ENCODE results near the gene PCSK9.

Gene PCSK9

DNA sequence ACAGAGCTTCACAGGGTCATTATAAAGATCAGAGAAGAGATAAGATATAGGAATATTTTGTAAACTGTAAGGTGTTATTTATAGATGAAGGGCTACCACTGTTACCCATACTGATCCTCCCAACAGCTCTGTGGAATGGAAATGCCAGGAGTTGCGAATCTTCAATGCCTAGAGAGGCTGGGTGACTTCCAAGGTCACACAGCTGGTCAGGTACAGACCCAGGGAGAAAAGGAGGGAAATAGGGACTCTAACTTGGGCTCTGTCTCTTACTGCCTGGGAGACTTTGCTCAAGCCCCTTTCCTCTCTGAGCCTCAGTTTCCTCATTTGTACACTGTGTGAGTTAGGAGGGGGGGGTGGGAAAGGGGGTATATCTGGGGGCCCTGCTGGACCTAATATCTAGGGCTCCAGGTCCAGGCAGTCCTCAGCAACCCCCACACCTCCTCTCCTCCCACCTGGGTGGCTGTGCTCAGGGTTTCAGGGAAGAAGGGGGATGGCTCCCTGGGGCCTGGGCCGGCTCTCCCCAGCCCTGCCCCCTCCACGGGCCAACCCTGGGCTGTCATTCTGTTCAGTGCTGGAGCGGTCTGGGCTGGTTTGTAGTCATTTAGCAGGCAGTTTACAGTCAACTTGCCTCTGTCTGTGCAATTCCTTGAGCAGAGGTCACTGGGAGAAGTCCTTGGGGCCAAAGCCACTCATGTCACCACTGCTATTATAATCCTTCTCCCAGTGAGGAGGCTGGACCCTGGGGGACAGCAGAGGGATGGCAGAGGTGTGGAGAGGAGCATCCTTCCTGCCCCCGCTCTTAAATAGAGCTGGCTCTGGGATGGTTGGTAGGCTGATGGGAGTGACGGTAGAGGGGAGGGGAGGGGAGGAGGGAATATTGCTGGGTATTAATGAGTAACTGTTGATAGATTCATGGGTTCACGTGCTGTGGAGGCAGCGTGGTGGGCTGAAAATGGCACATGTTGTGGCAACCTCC lies 39.0 kb upstream of the PCSK9 start:
- Mint-ChIP-seq H3K27ac (no peak overlapping the region), H3K27me3 (peaks cover 23 to 37% of the 10 kb centered on the region in 2 donors), H3K4me1 (peaks cover 8 to 12% of the 10 kb centered on the region in 2 donors), H3K4me3 (no peak overlapping the region), H3K36me3 (no peaks in the 10 kb centered on the region), H3K9me3 (no peaks in the 10 kb centered on the region)
- ATAC-seq (replicated peaks) (no peak), DNase-seq (no peak)

DNA sequence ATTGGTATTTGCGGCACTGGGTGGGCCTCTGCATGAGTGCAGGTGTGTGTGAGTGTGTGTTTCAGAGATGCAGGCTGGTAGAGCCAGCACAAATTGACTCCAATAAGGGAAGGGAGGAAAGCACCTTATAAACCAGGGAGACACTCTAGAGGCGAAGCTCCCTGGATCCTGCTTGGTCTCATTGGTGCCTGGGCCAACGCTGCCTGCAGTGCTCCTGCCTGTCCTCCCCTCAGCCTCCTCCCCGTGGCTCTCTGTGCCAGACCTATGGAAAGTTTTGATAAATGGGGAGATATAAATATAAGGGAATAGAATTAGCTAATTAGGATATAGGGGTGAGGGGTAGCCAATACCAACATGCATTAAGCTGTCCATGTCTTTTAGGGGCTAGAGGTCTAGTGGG lies 38.0 kb upstream of the PCSK9 start:
- DNase-seq (no peak), ATAC-seq (replicated peaks) (no peak)
- no peak overlapping the region for H3K27ac Mint-ChIP-seq
- H3K27me3 Mint-ChIP-seq = peaks cover 14 to 28% of the 10 kb centered on the region in 2 donors
- peaks cover 7 to 9% of the 10 kb centered on the region in 2 donors for H3K4me1 Mint-ChIP-seq
- no peaks in the 10 kb centered on the region for H3K36me3 Mint-ChIP-seq
- no peaks in the 10 kb centered on the region for H3K9me3 Mint-ChIP-seq
- H3K4me3 Mint-ChIP-seq = no peak overlapping the region

DNA sequence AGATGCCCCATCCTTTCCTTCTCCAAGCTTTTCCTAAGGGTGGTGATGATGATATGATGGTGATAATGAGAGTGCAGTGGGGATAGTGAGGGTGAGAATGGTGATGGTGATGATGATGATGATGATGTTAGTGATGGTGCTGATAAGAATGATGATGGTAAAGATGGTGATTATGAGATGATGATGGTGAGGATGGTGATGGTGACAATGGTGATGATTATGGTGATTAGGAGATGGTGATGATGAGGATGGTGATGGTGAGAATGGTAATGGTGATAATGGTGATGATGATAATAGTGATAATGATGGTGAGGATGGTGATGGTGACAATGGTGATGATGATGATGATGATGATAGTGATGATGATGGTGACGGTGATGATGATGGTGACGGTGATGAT lies 36.7 kb upstream of the PCSK9 start:
- ATAC-seq (replicated peaks) (no peak), DNase-seq (no peak)
- H3K9me3 Mint-ChIP-seq = no peaks in the 10 kb centered on the region
- H3K4me3 Mint-ChIP-seq = no peak overlapping the region
- H3K27ac Mint-ChIP-seq = no peak overlapping the region
- no peaks in the 10 kb centered on the region for H3K4me1 Mint-ChIP-seq
- peaks cover 4 to 14% of the 10 kb centered on the region in 2 donors for H3K27me3 Mint-ChIP-seq
- H3K36me3 Mint-ChIP-seq = no peaks in the 10 kb centered on the region

DNA sequence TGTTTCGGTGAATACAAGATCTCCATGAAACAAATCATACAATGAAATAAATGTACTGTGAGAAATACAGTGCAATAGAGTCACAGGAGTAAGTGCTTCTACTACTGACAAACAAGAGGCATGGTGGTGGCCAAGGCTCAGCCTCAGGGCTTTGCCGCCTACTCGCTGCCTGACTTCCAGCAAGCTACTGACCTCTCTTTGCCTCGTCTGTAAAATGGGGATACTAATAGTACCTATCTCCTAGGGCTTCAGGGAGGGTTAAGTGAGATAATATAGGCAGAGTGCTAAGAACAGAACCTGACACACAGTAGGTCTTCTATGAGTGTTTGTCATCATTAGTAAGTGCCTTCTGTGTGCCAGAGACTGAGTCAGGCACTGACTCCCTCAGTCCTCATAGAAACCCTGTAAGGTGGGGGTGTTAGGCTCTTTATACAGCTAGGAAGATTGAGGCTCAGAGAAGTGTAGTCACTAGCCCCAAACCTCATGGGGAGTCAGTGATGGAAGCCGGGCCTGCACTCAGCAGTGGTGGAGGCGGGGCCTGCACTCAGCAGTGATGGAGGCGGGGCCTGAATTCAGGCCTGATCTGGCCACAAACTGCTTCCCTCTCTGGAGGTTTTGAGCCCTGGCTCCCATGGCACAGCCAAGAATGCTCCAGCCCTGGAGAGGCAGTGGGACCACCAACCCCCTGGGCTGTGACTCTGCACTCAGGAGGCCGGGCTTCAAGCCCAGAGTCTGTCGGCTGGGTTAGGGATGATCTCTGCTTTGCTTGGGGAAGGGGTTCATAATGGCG lies 33.8 kb upstream of the PCSK9 start:
- Mint-ChIP-seq H3K27ac (no peak overlapping the region), H3K9me3 (peaks cover 0 to 3% of the 10 kb centered on the region in 2 donors), H3K4me1 (no peaks in the 10 kb centered on the region), H3K36me3 (no peaks in the 10 kb centered on the region), H3K27me3 (no peaks in the 10 kb centered on the region), H3K4me3 (no peak overlapping the region)
- peak in 1 of 2 donors; percentile 34 for ATAC-seq (replicated peaks)
- DNase-seq = no peak

DNA sequence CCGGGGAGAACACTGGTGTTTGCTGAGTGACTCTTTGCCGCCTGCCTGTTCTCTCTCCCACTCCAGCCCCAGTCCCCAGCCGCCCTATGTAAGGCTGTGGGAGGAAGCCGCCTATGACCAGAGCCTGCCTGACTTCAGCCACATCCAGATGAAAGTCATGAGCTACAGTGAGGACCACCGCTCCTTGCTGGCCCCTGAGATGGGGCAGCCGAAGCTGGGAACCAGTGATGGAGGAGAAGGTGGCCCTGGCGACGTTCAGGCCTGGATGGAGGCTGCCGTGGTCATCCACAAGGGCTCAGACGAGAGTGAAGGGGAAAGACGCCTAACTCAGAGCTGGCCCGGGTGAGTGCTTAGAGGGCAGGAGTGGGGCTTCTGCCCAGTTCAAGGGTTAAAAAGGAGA lies 32.4 kb upstream of the PCSK9 start:
- Mint-ChIP-seq H3K9me3 (peaks cover 0 to 3% of the 10 kb centered on the region in 2 donors), H3K36me3 (no peaks in the 10 kb centered on the region), H3K27ac (no peak overlapping the region), H3K27me3 (no peaks in the 10 kb centered on the region), H3K4me1 (no peaks in the 10 kb centered on the region), H3K4me3 (no peak overlapping the region)
- ATAC-seq (replicated peaks) = no peak
- DNase-seq = no peak

DNA sequence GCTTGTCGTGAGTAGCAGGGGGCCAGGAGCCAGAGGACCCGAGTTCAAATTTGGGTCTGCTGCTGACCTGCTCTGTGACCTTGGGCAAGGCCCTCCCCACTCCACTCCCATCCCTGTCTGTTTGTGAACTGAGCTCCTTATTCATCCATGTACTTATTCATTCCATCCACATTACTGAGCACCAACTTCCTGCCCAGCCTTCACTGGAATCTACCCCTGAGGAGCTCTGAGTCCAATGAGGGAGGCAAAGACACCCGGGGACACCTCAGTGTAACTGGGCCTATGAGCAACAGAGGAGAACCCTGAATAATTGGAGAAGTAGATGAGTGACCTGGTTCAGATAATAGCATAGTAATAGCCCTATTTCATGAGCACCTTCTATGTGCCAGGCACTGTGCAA lies 31.7 kb upstream of the PCSK9 start:
- H3K4me1 Mint-ChIP-seq = no peaks in the 10 kb centered on the region
- peaks cover 0 to 3% of the 10 kb centered on the region in 2 donors for H3K9me3 Mint-ChIP-seq
- H3K4me3 Mint-ChIP-seq = no peak overlapping the region
- ATAC-seq (replicated peaks) = no peak
- no peak overlapping the region for H3K27ac Mint-ChIP-seq
- H3K36me3 Mint-ChIP-seq = no peaks in the 10 kb centered on the region
- peaks cover 0 to 5% of the 10 kb centered on the region in 2 donors for H3K27me3 Mint-ChIP-seq
- DNase-seq = no peak

DNA sequence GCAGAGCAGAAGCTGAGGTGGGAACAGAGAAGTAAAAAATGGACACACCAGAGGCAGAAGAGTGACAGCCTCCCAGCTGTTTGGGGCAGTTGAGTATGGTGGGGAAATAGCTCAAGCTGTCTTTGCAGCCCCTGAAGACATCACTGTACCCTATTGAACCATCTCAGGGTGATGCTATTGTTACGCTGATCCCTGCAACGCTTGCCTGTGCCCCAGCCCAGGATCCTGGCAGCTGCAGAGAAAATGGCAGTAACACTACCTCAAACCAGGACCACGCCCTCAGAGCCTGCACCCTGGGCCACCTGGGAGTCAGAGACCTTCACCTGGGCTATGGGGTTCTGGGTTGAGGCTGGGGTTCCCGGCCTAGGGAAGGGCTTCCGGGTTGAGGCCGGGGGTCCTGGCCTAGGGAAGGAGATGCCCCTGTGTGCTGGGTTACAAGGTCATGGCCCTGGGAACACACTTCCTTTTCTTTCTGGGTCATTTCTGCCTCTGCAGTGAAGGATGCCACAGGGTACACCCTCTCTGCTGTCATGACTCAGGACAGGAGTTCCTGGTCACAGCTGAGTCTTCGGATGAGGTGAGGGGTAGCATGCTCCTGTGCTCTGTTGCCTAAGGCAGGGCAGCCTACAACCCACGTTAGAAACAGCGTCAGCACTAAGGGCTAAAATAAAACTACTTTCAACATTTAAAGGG lies 29.0 kb upstream of the PCSK9 start:
- no peaks in the 10 kb centered on the region for H3K36me3 Mint-ChIP-seq
- no peak for DNase-seq
- H3K4me3 Mint-ChIP-seq = no peak overlapping the region
- H3K9me3 Mint-ChIP-seq = peaks cover 0 to 3% of the 10 kb centered on the region in 2 donors
- no peak overlapping the region for H3K27ac Mint-ChIP-seq
- no peak for ATAC-seq (replicated peaks)
- H3K27me3 Mint-ChIP-seq = peaks cover 10 to 25% of the 10 kb centered on the region in 2 donors
- no peaks in the 10 kb centered on the region for H3K4me1 Mint-ChIP-seq

DNA sequence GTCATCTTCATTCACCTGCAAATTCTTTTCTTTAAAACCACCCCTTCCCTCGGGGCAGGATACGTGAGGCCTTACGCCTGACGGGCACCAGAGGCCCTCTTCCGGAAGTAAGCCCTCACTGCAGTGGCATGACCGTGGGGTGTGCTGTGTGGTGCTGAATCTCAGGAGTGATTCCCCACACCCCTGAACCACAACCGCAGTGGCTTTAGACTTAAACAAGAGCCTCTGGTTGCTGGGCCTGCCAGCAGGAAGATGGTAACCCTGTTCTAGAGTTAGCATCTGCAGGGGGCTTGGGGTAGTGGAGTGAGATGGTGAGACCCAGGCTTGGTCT lies 28.5 kb upstream of the PCSK9 start:
- H3K27ac Mint-ChIP-seq = no peak overlapping the region

DNA sequence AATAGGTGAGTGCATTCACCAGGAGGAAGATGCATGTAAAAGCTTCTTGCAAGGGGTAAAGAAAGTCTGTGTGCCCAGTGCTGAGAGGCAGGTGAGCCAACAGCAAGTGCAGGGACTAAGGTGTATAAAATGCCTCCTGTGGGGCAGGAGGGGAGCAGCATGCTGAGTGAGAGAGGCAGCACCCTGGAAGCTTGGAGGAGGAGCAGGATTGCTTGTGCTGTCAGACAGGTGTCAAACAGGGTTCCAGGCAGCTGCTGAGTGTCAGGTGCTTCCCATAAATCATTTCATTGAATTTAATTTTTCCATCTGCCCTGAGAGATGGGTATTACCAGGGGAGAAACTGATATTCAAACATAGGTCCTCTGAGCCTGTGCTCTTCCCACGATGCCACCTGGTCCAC lies 26.7 kb upstream of the PCSK9 start:
- H3K36me3 Mint-ChIP-seq = no peaks in the 10 kb centered on the region
- DNase-seq = no peak
- H3K4me3 Mint-ChIP-seq = no peak overlapping the region
- no peak overlapping the region for H3K27ac Mint-ChIP-seq
- no peaks in the 10 kb centered on the region for H3K4me1 Mint-ChIP-seq
- peaks cover 0 to 3% of the 10 kb centered on the region in 2 donors for H3K9me3 Mint-ChIP-seq
- ATAC-seq (replicated peaks) = no peak
- peaks cover 16 to 34% of the 10 kb centered on the region in 2 donors for H3K27me3 Mint-ChIP-seq

More for the DNA sequence above, 28.5 kb upstream of the PCSK9 start:
- H3K4me1 Mint-ChIP-seq = no peaks in the 10 kb centered on the region
- DNase-seq (no peak), ATAC-seq (replicated peaks) (no peak)
- H3K36me3 Mint-ChIP-seq = no peaks in the 10 kb centered on the region
- H3K4me3 Mint-ChIP-seq = no peak overlapping the region
- H3K27me3 Mint-ChIP-seq = peaks cover 14 to 30% of the 10 kb centered on the region in 2 donors
- peaks cover 0 to 3% of the 10 kb centered on the region in 2 donors for H3K9me3 Mint-ChIP-seq

DNA sequence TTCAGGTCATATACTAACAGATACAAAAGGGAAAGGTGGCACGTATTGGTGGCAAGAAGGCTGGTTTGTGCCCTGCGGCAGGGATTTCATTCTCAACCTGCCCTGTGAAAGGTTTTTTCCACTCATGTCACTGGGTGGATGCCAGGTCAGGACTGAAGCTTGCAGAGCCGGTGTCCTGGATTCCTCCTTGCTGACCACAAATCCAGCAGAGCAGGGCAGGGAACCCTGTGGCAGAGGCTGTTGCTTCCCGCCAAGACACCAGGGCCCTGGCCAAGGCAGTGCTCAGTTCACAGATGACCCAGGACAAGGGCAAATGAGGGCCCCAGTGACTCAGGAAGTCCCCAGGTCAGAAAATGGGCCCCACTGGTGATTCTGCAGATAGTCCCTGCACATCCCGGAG lies 24.2 kb upstream of the PCSK9 start:
- H3K9me3 Mint-ChIP-seq = no peaks in the 10 kb centered on the region
- no peaks in the 10 kb centered on the region for H3K4me1 Mint-ChIP-seq
- no peak overlapping the region for H3K4me3 Mint-ChIP-seq
- ATAC-seq (replicated peaks) (no peak), DNase-seq (no peak)
- peaks cover 22 to 42% of the 10 kb centered on the region in 2 donors for H3K27me3 Mint-ChIP-seq
- H3K36me3 Mint-ChIP-seq = no peaks in the 10 kb centered on the region
- H3K27ac Mint-ChIP-seq = no peak overlapping the region

DNA sequence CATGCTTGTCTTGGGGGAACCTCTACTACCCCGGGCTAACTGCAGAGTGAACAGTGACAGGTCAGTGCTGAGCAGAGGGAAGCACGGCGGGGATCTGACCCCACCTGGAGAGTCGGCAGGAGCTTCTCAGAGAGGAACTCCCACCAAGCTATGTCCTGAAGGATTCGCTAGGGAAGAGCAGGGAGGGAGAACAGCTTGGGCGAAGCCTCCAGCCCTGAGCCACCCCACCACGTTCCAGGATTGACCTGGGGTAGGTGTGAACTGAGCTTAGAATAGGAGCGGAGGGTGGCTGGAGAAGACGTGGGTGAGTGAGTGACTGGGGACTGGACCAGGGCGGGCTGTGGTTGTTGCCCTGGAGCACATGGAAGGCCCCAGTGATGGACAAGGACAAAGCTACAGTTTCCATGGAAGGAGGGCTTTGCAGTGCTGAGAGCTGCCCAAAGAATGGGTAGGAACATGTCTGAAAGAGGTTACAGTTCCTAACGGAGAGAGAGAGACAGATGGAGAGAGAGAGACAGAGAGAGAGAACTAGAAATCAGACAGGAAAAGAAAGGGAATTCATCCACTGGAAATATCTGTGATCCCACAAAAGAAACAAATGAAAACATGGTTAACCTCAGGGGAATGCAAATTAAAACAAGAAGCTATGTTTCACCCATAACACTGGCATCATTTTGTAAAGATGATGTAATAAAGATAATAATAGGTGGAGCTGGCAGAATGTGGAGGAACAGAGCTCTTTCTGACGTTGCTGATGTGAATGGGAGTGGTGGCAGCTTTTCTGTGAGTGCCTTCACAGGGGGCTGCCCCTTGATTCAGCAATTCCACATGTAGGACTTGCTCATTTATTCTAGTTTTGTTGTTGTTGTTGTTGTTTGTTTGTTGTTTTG lies 23.4 kb upstream of the PCSK9 start:
- Mint-ChIP-seq H3K27me3 (peaks cover 27 to 46% of the 10 kb centered on the region in 2 donors), H3K4me3 (no peak overlapping the region), H3K9me3 (no peaks in the 10 kb centered on the region), H3K4me1 (no peaks in the 10 kb centered on the region), H3K27ac (no peak overlapping the region), H3K36me3 (no peaks in the 10 kb centered on the region)
- DNase-seq (no peak), ATAC-seq (replicated peaks) (no peak)

DNA sequence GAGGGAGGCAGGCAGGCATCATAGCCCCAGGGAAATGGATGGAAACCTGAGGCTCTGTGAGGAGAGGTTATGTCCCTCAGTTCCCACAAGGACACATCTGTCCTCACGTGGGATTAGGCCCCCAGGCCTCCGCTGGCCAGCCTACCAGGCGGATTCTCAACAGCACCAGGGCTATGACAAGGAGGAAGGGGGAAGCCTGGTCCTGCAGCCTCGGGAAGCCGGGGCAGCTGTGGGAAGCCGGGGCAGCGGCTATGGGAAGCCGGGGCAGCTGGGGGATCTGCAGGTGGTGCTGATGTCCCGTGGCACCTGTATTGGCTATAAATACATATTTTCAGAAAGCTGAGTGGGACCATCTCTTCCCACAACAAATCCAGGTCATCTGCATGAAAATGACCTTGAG lies 21.0 kb upstream of the PCSK9 start:
- Mint-ChIP-seq H3K27ac (no peak overlapping the region), H3K9me3 (no peaks in the 10 kb centered on the region), H3K36me3 (no peaks in the 10 kb centered on the region), H3K27me3 (peaks cover 35 to 44% of the 10 kb centered on the region in 2 donors), H3K4me3 (no peak overlapping the region), H3K4me1 (no peaks in the 10 kb centered on the region)
- DNase-seq = no peak
- ATAC-seq (replicated peaks) = no peak

DNA sequence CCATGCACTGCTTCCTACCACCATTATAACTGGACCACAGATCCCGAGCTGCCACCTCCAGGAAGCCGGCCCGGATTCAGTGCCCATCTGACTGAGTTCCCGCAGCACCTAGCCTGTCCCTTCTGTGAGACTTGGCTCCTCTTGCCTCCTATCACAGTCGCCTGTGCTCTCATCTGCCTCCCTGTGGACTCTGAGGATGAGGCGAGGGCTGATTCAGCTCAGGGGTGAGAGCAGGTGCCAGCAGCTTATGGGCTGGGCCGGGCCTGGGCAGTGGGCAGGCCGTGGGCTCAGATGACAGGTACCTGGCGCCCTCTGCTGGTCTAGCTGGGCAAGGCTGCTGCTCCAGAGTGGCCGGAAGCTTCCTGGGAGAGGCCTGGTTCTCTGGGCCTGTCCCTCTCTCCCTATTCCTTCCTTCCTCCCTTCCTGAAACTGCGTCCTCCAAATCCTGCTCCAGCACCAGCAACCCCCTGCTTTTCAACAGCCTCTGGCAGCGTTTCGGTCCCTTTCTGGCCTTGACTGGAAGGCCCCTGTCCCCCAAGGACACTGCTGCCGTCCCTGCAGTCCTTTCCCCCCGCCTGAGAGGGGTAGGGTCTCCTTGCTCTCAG lies 17.3 kb upstream of the PCSK9 start:
- Mint-ChIP-seq H3K4me1 (no peaks in the 10 kb centered on the region), H3K36me3 (no peaks in the 10 kb centered on the region), H3K27ac (no peak overlapping the region), H3K4me3 (no peak overlapping the region), H3K9me3 (no peaks in the 10 kb centered on the region), H3K27me3 (peaks cover 18 to 27% of the 10 kb centered on the region in 2 donors)
- peak; percentile 96 to 100 for ATAC-seq (replicated peaks)
- DNase-seq = peak; percentile 62

All from stimulated activated naive B cell treated with anti-CD40 and anti-IgM and Interleukin-4, amounts not matched to agents 10 μg/mL and 1 μg/mL and 100 μg/mL, for 72 hours (primary cell).